Neutrophil (primary cell): ENCODE results near the gene TFEC.
"Not testable (repeated sequence)": the region's sequence is repeated elsewhere in the genome, so short reads cannot be mapped to it uniquely, and the experiment has no call there.

Experiments used
- H3K27ac ChIP-seq: fragments of 200-600 bp; sonication (generic); 2 replicates; pipeline ENCODE4 v1.5.1; 2016; ENCODE audit warnings: mild to moderate bottlenecking, moderate library complexity
- H3K27me3 ChIP-seq: fragments of 200-600 bp; sonication (generic); 2 replicates; pipeline ENCODE4 v1.6.0; 2016; ENCODE audit warnings: mild to moderate bottlenecking
- H3K36me3 ChIP-seq: fragments of 200-600 bp; sonication (generic); 2 replicates; pipeline ENCODE4 v1.5.1; 2017
- H3K4me1 ChIP-seq, 2 experiments: fragments of 200-600 bp in 1 of 2; sonication (generic) in 1 of 2; 1 replicate in 1 of 2; 2 replicates in 1 of 2; pipeline versions ENCODE4 v1.5.1 to v1.6.1; 2013 to 2016; ENCODE audit warnings: low read depth in 1 of 2, low read length in 1 of 2, mild to moderate bottlenecking in 1 of 2, moderate library complexity in 1 of 2; ENCODE audit not compliant: control insufficient read depth in 1 of 2, insufficient read depth in 1 of 2
- H3K4me3 ChIP-seq, 2 experiments: fragments of 200-600 bp in 1 of 2; sonication (generic) in 1 of 2; 1 replicate in 1 of 2; 2 replicates in 1 of 2; pipeline ENCODE4 v1.5.1; 2013 to 2016; ENCODE audit warnings: low read depth in 1 of 2, low read length in 1 of 2, mild to moderate bottlenecking in 1 of 2, moderate library complexity in 1 of 2
- H3K9me3 ChIP-seq: fragments of 200-600 bp; sonication (generic); 2 replicates; pipeline ENCODE4 v1.5.1; 2016
- TF ChIP-seq, protein P1 (sequence below): fragments of 200-600 bp; sonication (generic); IDR thresholded peaks from 2 replicates; pipeline ENCODE4 v1.5.1; 2016; ENCODE audit warnings: antibody characterized with exemption

TFEC gene

DNA sequence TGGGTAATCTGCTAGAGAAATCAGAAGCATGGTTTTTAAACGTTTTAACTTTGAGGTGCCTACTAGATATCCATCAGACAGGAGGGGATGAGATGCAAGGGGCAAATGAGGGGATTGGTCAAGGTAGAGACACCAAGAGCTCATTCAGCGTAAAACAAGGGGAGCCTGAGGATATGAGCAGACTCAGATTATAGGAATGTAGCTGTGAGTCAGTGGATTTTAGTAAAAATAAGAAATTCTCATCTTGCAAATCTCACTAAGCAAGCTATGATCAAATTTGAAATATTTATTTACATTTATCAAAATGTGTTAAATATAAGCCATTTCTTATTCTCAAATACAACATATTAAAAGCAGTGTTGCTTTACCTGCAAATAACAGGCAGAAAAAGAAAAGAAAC, 21.4 kb upstream of the TFEC start:
- no peaks in the 10 kb centered on the region for H3K9me3 ChIP-seq
- no peak overlapping the region for H3K27ac ChIP-seq
- H3K36me3 ChIP-seq = no peaks in the 10 kb centered on the region
- no peaks in the 10 kb centered on the region for H3K4me1 ChIP-seq
- no peak overlapping the region for H3K4me3 ChIP-seq
- TF ChIP-seq, protein P1, sequence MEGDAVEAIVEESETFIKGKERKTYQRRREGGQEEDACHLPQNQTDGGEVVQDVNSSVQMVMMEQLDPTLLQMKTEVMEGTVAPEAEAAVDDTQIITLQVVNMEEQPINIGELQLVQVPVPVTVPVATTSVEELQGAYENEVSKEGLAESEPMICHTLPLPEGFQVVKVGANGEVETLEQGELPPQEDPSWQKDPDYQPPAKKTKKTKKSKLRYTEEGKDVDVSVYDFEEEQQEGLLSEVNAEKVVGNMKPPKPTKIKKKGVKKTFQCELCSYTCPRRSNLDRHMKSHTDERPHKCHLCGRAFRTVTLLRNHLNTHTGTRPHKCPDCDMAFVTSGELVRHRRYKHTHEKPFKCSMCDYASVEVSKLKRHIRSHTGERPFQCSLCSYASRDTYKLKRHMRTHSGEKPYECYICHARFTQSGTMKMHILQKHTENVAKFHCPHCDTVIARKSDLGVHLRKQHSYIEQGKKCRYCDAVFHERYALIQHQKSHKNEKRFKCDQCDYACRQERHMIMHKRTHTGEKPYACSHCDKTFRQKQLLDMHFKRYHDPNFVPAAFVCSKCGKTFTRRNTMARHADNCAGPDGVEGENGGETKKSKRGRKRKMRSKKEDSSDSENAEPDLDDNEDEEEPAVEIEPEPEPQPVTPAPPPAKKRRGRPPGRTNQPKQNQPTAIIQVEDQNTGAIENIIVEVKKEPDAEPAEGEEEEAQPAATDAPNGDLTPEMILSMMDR = no peak
- no peaks in the 10 kb centered on the region for H3K27me3 ChIP-seq

DNA sequence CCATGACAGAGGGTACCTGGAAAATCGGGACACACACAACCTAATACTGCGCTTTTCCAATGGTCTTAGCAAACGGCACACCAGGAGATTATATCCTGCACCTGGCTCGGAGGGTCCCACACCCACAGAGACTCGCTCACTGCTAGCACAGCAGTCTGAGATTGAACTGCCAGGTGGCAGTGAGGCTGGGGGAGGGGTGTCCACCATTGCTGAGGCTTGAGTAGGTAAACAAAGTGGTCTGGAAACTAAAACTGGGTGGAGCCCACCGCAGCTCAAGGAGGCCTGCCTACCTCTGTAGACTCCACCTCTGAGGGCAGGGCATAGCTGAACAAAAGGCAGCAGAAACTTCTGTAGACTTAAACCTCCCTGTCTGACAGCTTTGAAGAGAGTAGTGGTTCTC, 16.7 kb upstream of the TFEC start:
- not testable (repeated sequence) for H3K9me3 ChIP-seq

DNA sequence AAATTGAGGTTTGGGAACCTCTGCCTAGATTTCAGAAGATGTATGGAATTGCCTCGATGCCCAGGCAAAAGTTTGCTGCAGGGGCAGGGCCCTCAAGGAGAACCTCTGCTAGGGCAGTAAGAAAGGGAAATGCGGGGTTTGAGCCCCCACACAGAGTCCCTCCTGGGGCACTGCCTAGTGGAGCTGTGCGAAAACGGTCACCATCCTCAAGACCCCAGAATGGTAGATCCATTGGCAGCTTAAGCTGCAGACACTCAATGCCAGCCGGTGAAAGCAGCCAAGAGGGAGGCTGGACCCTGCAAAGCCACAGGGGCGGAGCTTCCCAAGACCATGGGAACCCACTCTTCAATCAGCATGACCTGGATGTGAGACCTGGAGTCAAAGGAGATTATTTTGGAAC, 15.0 kb upstream of the TFEC start:
- H3K4me3 ChIP-seq = no peak overlapping the region
- TF ChIP-seq, protein P1 = no peak

More for the DNA sequence above, 16.7 kb upstream of the TFEC start:
- not testable (repeated sequence) for H3K36me3 ChIP-seq, H3K4me1 ChIP-seq, H3K4me3 ChIP-seq, H3K27ac ChIP-seq, H3K27me3 ChIP-seq

DNA sequence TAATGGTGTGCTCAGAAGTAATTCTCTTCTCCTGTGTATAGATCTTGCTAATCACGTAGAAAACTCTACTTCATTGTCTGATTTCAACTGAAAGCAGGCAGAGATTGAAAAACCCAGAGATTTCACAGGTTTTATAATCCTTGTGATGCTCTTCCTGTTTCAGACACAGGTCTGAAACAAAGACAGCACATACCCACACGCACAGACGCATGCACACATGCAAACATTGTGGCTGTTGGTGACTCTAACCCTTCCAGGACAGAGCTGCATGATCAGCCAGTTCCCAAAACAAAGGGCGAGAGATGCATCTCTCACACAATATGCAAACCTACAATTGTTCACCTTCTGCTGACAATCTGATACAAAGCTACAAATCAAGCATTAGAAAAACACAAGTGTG, 11.1 kb upstream of the TFEC start:
- no peak overlapping the region for H3K27ac ChIP-seq
- H3K4me1 ChIP-seq = no peaks in the 10 kb centered on the region
- TF ChIP-seq, protein P1 = no peak
- H3K4me3 ChIP-seq = no peak overlapping the region
- no peaks in the 10 kb centered on the region for H3K36me3 ChIP-seq
- H3K9me3 ChIP-seq = no peaks in the 10 kb centered on the region
- no peaks in the 10 kb centered on the region for H3K27me3 ChIP-seq

More for the DNA sequence above, 15.0 kb upstream of the TFEC start:
- Histone ChIP-seq H3K9me3 (no peaks in the 10 kb centered on the region), H3K27ac (no peak overlapping the region), H3K27me3 (no peaks in the 10 kb centered on the region), H3K36me3 (no peaks in the 10 kb centered on the region), H3K4me1 (no peaks in the 10 kb centered on the region)

DNA sequence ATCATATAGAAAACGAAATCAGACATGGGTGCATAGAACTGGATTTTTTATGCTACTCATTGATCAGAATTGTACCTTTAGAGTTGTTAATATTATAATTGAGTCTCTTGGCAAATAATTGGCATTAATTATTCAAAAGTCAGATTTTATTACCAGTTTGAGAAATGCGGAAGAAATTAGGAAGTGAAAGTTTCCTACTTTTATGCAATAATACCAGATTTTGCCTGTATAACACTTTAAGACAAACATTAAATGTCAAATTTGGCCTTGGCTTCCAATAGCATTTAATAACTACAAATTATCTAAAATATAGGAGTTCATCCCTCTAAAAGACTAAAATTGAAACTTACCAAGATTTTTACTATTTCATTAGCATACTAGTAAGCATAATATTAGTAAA, 6.8 kb upstream of the TFEC start:
- Histone ChIP-seq H3K4me1 (no peaks in the 10 kb centered on the region), H3K36me3 (no peaks in the 10 kb centered on the region), H3K9me3 (no peaks in the 10 kb centered on the region), H3K4me3 (no peak overlapping the region), H3K27ac (no peak overlapping the region), H3K27me3 (no peaks in the 10 kb centered on the region)
- TF ChIP-seq, protein P1 = no peak

DNA sequence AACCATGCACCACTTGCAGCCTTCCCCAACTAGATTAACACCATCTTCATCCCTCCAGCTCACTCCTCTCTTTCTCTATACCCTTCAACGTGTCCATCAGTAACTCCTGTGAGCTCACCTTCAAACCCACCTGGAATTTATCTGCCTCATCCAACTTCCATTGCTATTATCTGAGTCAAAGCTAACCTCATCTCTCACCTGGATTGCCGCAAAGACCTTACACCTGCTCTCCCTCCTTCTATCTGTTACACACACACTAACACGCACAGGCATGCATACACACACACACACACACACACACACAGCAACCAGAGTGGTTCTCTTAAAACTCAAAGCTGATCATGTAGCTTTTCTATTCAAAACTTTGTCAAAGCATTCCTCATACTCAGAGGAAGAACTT, 3.8 kb upstream of the TFEC start:
- no peak overlapping the region for H3K4me3 ChIP-seq
- no peaks in the 10 kb centered on the region for H3K9me3 ChIP-seq
- no peaks in the 10 kb centered on the region for H3K36me3 ChIP-seq
- H3K4me1 ChIP-seq = peaks cover 20 to 22% of the 10 kb centered on the region in 2 experiments
- H3K27ac ChIP-seq = no peak overlapping the region
- H3K27me3 ChIP-seq = no peaks in the 10 kb centered on the region
- TF ChIP-seq, protein P1 = no peak
